ENCODE measurements around the gene CHORDC1.

The CHORDC1 gene

GRCh38 chr11:90250970-90251369 lies 28.1 kb upstream of the CHORDC1 start:
- Histone ChIP-seq H3K79me2 (ENCODE audit: insufficient read depth, low read length) (no peaks in the 10 kb centered on the region), H3K4me1 (ENCODE audit: insufficient read depth, low read length, poor library complexity, severe bottlenecking) (no peaks in the 10 kb centered on the region), H3K9me3 (ENCODE audit: insufficient read depth, low read depth, low read length) (no peaks in the 10 kb centered on the region), H2AFZ (ENCODE audit: low read length) (no peak overlapping the region), H3K27me3 (ENCODE audit: insufficient read depth, low read length, poor library complexity, severe bottlenecking) (no peaks in the 10 kb centered on the region), H3K4me3 (ENCODE audit: low read length, poor library complexity, severe bottlenecking) (no peak overlapping the region), H3K9me2 (replicated peaks; ENCODE audit: low read depth, low read length) (no peaks in the 10 kb centered on the region), H4K20me1 (ENCODE audit: insufficient read depth, low read length, poor library complexity, severe bottlenecking) (no peaks in the 10 kb centered on the region), H3K36me3 (ENCODE audit: insufficient read depth, low read length) (no peaks in the 10 kb centered on the region), H3K4me2 (ENCODE audit: low read depth, low read length, poor library complexity, severe bottlenecking) (no peak overlapping the region), H3K9ac (ENCODE audit: low read depth, low read length, poor library complexity, severe bottlenecking) (no peak overlapping the region), H3F3A (ENCODE audit: low read depth) (no peaks in the 10 kb centered on the region)
- TF ChIP-seq EZH2phosphoT487 (IDR thresholded peaks at IDR 0.05; ENCODE audit: borderline replicate concordance) (no peak), CTCF (conservative IDR thresholded peaks at IDR 0.05; ENCODE audit: low read length) (no peak)

- H3K4me3 ChIP-seq (ENCODE audit: low read length, poor library complexity, severe bottlenecking): no peak overlapping the region
- H3K9me3 ChIP-seq (ENCODE audit: insufficient read depth, low read depth, low read length): no peaks in the 10 kb centered on the region
- no peaks in the 10 kb centered on the region for H4K20me1 ChIP-seq (ENCODE audit: insufficient read depth, low read length, poor library complexity, severe bottlenecking)
Observed at GRCh38 chr11:90246468-90246867, 23.6 kb upstream of the CHORDC1 start.

DNA sequence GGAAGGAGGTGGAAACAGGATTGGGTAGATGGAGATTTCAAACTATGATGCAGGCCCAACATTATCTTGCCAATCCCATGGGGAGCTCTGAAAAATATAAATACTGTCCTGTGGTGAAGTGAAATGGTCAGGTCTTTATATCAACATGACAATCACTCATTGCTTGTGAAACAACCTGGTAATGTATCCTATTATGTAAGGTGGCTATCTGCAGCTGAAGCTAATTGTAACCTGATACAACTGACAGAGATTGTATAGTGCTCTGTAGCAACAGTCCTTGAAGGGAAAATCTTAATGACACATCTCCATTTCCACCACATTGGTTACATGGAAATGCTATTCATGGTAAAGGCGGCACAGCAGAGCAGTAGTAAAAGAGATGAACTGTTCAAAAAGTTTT lies 20.7 kb upstream of the CHORDC1 start:
- H3K79me2 ChIP-seq (ENCODE audit: insufficient read depth, low read length): no peaks in the 10 kb centered on the region
- no peaks in the 10 kb centered on the region for H3K4me1 ChIP-seq (ENCODE audit: insufficient read depth, low read length, poor library complexity, severe bottlenecking)
- H3K9me3 ChIP-seq (ENCODE audit: insufficient read depth, low read depth, low read length): no peaks in the 10 kb centered on the region
- H3K9me2 ChIP-seq (replicated peaks; ENCODE audit: low read depth, low read length): no peaks in the 10 kb centered on the region
- H2AFZ ChIP-seq (ENCODE audit: low read length): no peak overlapping the region
- H3K27me3 ChIP-seq (ENCODE audit: insufficient read depth, low read length, poor library complexity, severe bottlenecking): no peaks in the 10 kb centered on the region
- H4K20me1 ChIP-seq (ENCODE audit: insufficient read depth, low read length, poor library complexity, severe bottlenecking): no peaks in the 10 kb centered on the region
- H3K9ac ChIP-seq (ENCODE audit: low read depth, low read length, poor library complexity, severe bottlenecking): no peak overlapping the region
- TF ChIP-seq EZH2phosphoT487 (IDR thresholded peaks at IDR 0.05; ENCODE audit: borderline replicate concordance) (no peak), CTCF (conservative IDR thresholded peaks at IDR 0.05; ENCODE audit: low read length) (no peak)
- no peaks in the 10 kb centered on the region for H3F3A ChIP-seq (ENCODE audit: low read depth)
- H3K36me3 ChIP-seq (ENCODE audit: insufficient read depth, low read length): no peaks in the 10 kb centered on the region
- H3K4me3 ChIP-seq (ENCODE audit: low read length, poor library complexity, severe bottlenecking): no peak overlapping the region
- no peak overlapping the region for H3K4me2 ChIP-seq (ENCODE audit: low read depth, low read length, poor library complexity, severe bottlenecking)

More at GRCh38 chr11:90246468-90246867, 23.6 kb upstream of the CHORDC1 start:
- Histone ChIP-seq H3K36me3 (ENCODE audit: insufficient read depth, low read length) (no peaks in the 10 kb centered on the region), H3K9ac (ENCODE audit: low read depth, low read length, poor library complexity, severe bottlenecking) (no peak overlapping the region), H2AFZ (ENCODE audit: low read length) (no peak overlapping the region), H3K79me2 (ENCODE audit: insufficient read depth, low read length) (no peaks in the 10 kb centered on the region), H3K9me2 (replicated peaks; ENCODE audit: low read depth, low read length) (no peaks in the 10 kb centered on the region), H3K4me1 (ENCODE audit: insufficient read depth, low read length, poor library complexity, severe bottlenecking) (no peaks in the 10 kb centered on the region), H3F3A (ENCODE audit: low read depth) (no peaks in the 10 kb centered on the region), H3K27me3 (ENCODE audit: insufficient read depth, low read length, poor library complexity, severe bottlenecking) (no peaks in the 10 kb centered on the region), H3K4me2 (ENCODE audit: low read depth, low read length, poor library complexity, severe bottlenecking) (no peak overlapping the region)
- no peak for TF ChIP-seq EZH2phosphoT487 (IDR thresholded peaks at IDR 0.05; ENCODE audit: borderline replicate concordance)
- TF ChIP-seq CTCF (conservative IDR thresholded peaks at IDR 0.05; ENCODE audit: low read length): no peak
